ENCODE results near the gene JDP2.

The JDP2 gene

DNA sequence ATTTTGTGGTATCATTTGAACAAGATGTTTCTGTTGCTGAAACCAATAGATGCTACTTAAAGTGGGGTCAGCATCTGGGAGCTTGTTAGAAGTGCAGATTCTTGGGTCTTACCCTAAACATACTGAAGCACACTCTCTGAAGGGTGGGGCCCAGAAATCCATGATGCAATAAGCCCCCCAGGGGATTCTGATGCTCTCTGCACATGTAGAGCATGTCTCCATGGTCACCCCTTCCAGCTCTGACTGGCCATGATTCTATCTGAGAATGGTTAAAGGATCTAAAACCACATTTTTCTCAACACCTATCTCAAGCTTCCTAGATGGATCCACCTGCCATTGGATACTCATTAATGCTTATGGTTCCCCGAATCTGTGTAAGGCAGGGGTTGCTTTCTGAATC lies 20.4 kb downstream of the JDP2 start:
- peak; percentile 36 for DNase-seq (ENCODE audit: low read depth)
- H3K4me3 ChIP-seq (ENCODE audit: low read length): no peak overlapping the region
- no peak for TF ChIP-seq CTCF (conservative IDR thresholded peaks at IDR 0.05; ENCODE audit: low read length)

DNA sequence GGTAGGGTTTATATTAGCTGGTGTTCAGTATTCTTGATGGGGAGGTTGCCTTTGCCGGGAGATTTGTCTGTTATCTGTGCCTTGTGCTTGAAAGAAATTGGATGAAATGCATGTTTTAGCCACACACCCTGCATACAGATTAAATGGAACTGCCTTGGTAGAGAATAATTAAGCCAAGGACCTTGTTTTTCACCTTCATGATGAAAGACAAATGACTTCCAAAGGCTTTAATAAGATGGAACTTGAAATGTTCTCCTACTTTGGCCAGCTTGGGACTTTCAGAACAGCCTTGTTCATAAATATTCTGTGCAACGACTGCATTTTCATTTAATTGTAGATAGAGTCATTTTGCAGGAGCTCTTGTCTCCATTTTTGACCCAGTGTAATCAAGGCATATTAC lies 21.2 kb downstream of the JDP2 start:
- TF ChIP-seq CTCF (conservative IDR thresholded peaks at IDR 0.05; ENCODE audit: low read length): no peak
- no peak overlapping the region for H3K4me3 ChIP-seq (ENCODE audit: low read length)
- DNase-seq (ENCODE audit: low read depth): no peak

- no peak for TF ChIP-seq CTCF (conservative IDR thresholded peaks at IDR 0.05; ENCODE audit: low read length)
- no peak for DNase-seq (ENCODE audit: low read depth)
Measured at GRCh38 chr14:75449696-75450095, 21.9 kb downstream of the JDP2 start.

GRCh38 chr14:75450381-75451276 lies 22.8 kb downstream of the JDP2 start:
- H3K4me3 ChIP-seq (ENCODE audit: low read length): no peak overlapping the region
- no peak for DNase-seq (ENCODE audit: low read depth)
- TF ChIP-seq CTCF (conservative IDR thresholded peaks at IDR 0.05; ENCODE audit: low read length): no peak

More at GRCh38 chr14:75449696-75450095, 21.9 kb downstream of the JDP2 start:
- H3K4me3 ChIP-seq (ENCODE audit: low read length): no peak overlapping the region

GRCh38 chr14:75452324-75452723 lies 24.5 kb downstream of the JDP2 start:
- H3K4me3 ChIP-seq (ENCODE audit: low read length): no peak overlapping the region
- no peak for TF ChIP-seq CTCF (conservative IDR thresholded peaks at IDR 0.05; ENCODE audit: low read length)
- peak; percentile 38 for DNase-seq (ENCODE audit: low read depth)

DNA sequence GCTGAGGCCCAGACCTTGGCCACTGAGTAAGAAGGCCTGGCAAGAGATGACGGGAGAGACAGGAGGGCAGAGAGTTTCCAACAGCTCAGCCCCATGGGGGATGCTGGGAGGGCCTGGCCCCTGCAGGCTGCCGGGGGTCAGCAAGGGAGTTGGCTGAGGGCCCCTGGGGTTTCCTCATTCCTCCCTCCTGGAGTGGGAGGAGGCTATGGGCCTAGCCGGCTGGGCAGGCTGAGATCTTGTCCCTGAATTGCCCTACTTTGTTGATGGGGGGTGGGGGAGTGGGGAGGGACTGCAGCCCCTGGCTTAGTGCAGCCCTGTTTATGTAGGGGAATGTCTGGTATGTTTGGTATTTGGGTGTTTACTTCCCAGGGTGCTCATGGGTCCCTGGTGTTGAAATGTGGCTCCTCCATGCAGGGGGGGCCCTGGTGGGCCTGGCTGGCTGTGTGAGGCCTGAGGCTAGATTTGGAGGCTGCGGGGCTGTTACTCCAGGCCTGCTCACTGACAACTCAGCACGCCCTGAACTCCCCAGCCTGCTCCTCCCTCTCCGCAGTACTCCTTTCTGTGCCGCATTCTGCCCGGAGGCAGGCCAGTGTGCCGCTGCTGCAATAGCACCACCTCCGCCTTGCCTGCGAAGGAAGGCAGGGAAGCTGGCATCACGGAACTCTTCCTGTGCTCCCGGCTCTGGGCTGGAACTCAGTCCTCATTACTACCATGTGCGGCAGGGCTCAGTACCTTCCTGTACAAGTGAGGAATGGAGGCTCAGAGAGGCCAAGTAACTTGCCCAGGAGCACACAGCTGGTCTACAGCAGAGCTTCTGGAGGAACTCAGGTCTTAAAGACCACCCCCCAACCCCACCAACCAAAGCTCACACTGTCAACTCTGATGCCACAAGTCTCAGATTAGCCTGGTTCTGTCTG lies 25.3 kb downstream of the JDP2 start:
- TF ChIP-seq CTCF (conservative IDR thresholded peaks at IDR 0.05; ENCODE audit: low read length): no peak; the same call in 1 of the 2 replicates
- peak; percentile 97 for DNase-seq (ENCODE audit: low read depth)
- peak overlapping the region; percentile 20 for H3K4me3 ChIP-seq (ENCODE audit: low read length)
